GM12878 (cell line): Measurements from ENCODE around the gene HCFC2. TPM values are rescaled to one million over a fixed set of nuclear protein-coding genes. Genes with fewer than 3 reads are reported as not detected.
"Not testable (repeated sequence)": the region's sequence is repeated elsewhere in the genome, so short reads cannot be mapped to it uniquely, and the experiment has no call there.

ENCODE experiments used
- ATAC-seq: fragments of 200-7000 bp; cut with Tn5 transposase; 3 replicates; pipeline ENCODE4 v1.9.1; 2020; ENCODE audit warnings: mild to moderate bottlenecking, moderate library complexity
- BruUV-seq: library from RNA; stranded (reverse); fragments of 400-500 nt; replicated peaks from 2 replicates; lab custom pipeline; 2021; lab: Mats Ljungman, UMichigan
- CTCF ChIA-PET: fragments of 300-600 bp; sonication (Branson Sonifier 250); formaldehyde crosslinking; extraction: SDS; loops from one replicate; lab custom pipeline; 2021; ENCODE audit warnings: inconsistent platforms; lab: Yijun Ruan, JAX
- POLR2A ChIA-PET: fragments of 350-600 bp; formaldehyde crosslinking; extraction: SDS; loops from one replicate; lab custom pipeline; 2021; ENCODE audit warnings: inconsistent platforms; lab: Charles Lee
- RAD21 ChIA-PET: fragments of 300-600 bp; sonication (Branson Sonifier 250); formaldehyde crosslinking; loops from one replicate; lab custom pipeline; 2023; ENCODE audit warnings: antibody characterized with exemption; ENCODE audit not compliant: unreplicated experiment; lab: Charles Lee
- SMC1A ChIA-PET: fragments of 300-600 bp; sonication (Branson Sonifier 250); formaldehyde crosslinking; loops from one replicate; lab custom pipeline; 2023; ENCODE audit not compliant: unreplicated experiment, uncharacterized antibody; lab: Charles Lee
- DNase-seq: peaks from one replicate; pipeline ENCODE4 v3.0.0-alpha.2; 2011; ENCODE audit warnings: low read depth, low spot score
- FAIRE-seq: peaks from 3 replicates; lab custom pipeline; 2011; peaks lifted over from hg19 to GRCh38; lab: Jason Lieb, UNC
- H2AFZ ChIP-seq: 2 replicates; pipeline ENCODE4 v1.6.0; 2011; ENCODE audit warnings: low read depth, low read length, control low read depth; ENCODE audit not compliant: control insufficient read depth
- H3K27ac ChIP-seq: 2 replicates; pipeline ENCODE4 v1.5.1; 2011; ENCODE audit warnings: control low read depth; ENCODE audit not compliant: control insufficient read depth, insufficient read depth
- H3K27me3 ChIP-seq, 2 experiments: replicated peaks in 1 of 2; 2 replicates each; pipeline versions ENCODE4 v1.6.0 to v1.6.1; 2011; ENCODE audit warnings: low read length in 1 of 2; ENCODE audit not compliant: control insufficient read depth in 2 of 2, insufficient read depth in 2 of 2
- H3K36me3 ChIP-seq, 2 experiments: 2 replicates each; pipeline ENCODE4 v1.5.1; 2011; ENCODE audit warnings: low read length in 1 of 2; ENCODE audit not compliant: control insufficient read depth in 2 of 2, insufficient read depth in 2 of 2
- H3K4me1 ChIP-seq: 2 replicates; pipeline ENCODE4 v1.6.1; 2011; ENCODE audit warnings: mild to moderate bottlenecking, low read length, moderate library complexity, mixed read lengths; ENCODE audit not compliant: control insufficient read depth, insufficient read depth
- H3K4me2 ChIP-seq: 2 replicates; pipeline ENCODE4 v1.6.0; 2011; ENCODE audit warnings: control low read depth; ENCODE audit not compliant: control insufficient read depth, insufficient read depth
- H3K4me3 ChIP-seq: fragments of 200-600 bp; sonication (generic); 2 replicates; pipeline ENCODE4 v1.5.1; 2016
- H3K79me2 ChIP-seq: 2 replicates; pipeline ENCODE4 v1.6.0; 2011; ENCODE audit warnings: low read length; ENCODE audit not compliant: control insufficient read depth, insufficient read depth
- H3K9ac ChIP-seq: 2 replicates; pipeline ENCODE4 v1.8.0; 2011; ENCODE audit warnings: low read length, control low read depth, mixed read lengths; ENCODE audit not compliant: control insufficient read depth, insufficient read depth
- H3K9me3 ChIP-seq: replicated peaks from 3 replicates; pipeline ENCODE4 v1.5.1; 2011; ENCODE audit warnings: mild to moderate bottlenecking, low read length; ENCODE audit not compliant: control insufficient read depth, insufficient read depth
- H4K20me1 ChIP-seq: 2 replicates; pipeline ENCODE4 v1.6.0; 2011; ENCODE audit not compliant: control insufficient read depth, insufficient read depth
- ETV6 ChIP-seq, 2 experiments: fragments of 450-650 bp in 1 of 2; IDR thresholded peaks in 1 of 2; conservative IDR thresholded peaks in 1 of 2; 2 replicates each; pipeline ENCODE4 v1.6.1; 2014; ENCODE audit warnings: antibody characterized with exemption in 1 of 2, borderline replicate concordance in 1 of 2, low read depth in 1 of 2, mild to moderate bottlenecking in 1 of 2, moderate library complexity in 1 of 2
- HDAC6 ChIP-seq: fragments of 200-600 bp; sonication (generic); IDR thresholded peaks from one replicate; pipeline ENCODE4 v1.8.0; 2017; ENCODE audit warnings: antibody characterized with exemption; ENCODE audit not compliant: unreplicated experiment
- SREBF1 ChIP-seq: IDR thresholded peaks from 2 replicates; pipeline ENCODE4 v1.6.1; 2012; ENCODE audit warnings: mild to moderate bottlenecking, low read length
- WGBS: methylation state at CpG from one replicate; pipeline ENCODE4 v1.1.6; 2016; ENCODE audit warnings: low lambda C conversion rate; ENCODE audit not compliant: insufficient replicate concordance, insufficient coverage; ENCODE audit errors: missing lambda C conversion rate; 5-methylcytosine and 5-hydroxymethylcytosine counted together
- in situ Hi-C: fragments of 300-500 bp; cut with MboI; formaldehyde crosslinking; loops from 9 replicates; pipeline ENCODE4 v1.14.3; 2018; ENCODE audit warnings: mixed read lengths
- intact Hi-C: fragments of 100-400 bp; cut with micrococcal nuclease; formaldehyde crosslinking; loops from one replicate; pipeline ENCODE4 v1.14.2; 2022; ENCODE audit not compliant: unreplicated experiment
- polyA plus RNA-seq, 11 experiments: library from polyadenylated mRNA; depleted of rRNA in 4 of 11; unstranded in 6 of 11; stranded (reverse) in 5 of 11; fragments of >200 nt; fragmentation: Nextera tagmentation in 4 of 11; fragmentation: Illumina TruSeq in 1 of 11; extraction: Ambion mirVana in 4 of 11; extraction: Trizol in 1 of 11; gene quantifications; 1 replicate in 1 of 11; 2 replicates in 10 of 11; pipeline versions ENCODE4 v1.2.1 to v1.2.3, GENCODE V29; 2011 to 2016; ENCODE audit warnings: inconsistent platforms in 2 of 11, missing spikeins in 2 of 11, low read depth in 1 of 11
- total RNA-seq, 4 experiments: library from RNA; depleted of rRNA in 3 of 4; stranded (reverse); fragments of >200 nt in 3 of 4; fragmentation: Illumina TruSeq in 1 of 4; extraction: Trizol in 1 of 4; gene quantifications; 2 replicates each; pipeline versions ENCODE4 v1.2.1 to v1.2.3, GENCODE V29; 2013 to 2021

Gene HCFC2
- total and polyA plus RNA-seq, 10 of the 15 experiments (the other 5 are each of a cell fraction or from before 2014, with no cell fraction given): 1.8 to 14.2 (median 9.3) TPM

DNA sequence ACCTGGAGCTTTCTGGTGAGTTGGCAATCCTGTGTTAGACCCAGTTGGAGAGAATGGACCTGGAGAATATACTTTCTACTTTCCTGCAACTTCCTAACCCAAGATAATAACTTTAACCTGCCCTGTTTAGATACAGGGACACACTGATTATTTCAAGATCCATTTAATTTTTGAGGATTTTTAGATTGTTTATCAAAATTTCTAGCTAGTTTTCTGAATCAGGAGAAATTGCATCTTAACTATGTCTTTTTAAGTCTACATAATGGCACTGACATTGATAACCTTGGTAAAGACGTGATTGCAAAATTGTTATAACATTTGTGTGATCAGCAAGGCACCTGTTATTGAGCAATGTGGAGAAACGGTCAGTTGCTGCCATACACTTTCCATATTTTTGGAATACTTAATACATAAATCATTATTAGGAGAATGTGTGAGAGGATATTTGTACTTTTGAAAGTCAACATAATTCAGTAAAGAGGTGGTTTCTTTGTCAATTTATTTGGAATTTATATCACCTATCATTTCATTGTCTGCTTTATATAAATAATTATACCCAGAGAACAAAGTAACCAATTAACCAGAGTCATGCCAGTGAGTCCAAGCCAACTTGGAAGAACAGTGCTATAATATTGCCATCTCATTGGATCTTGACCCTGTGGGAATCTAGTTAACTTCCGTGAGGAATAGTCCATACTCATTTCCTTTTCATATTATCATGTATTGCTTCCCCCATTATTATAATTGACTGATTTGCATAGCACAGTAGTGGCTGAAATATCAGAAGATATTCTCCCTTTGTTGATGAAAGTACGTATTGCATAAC lies 45.3 kb downstream of the HCFC2 start (continued):
- TF ChIP-seq ETV6 (conservative IDR thresholded peaks at IDR 0.05 in 1 of 2, IDR thresholded peaks at IDR 0.05 in 1 of 2; ENCODE audit: borderline replicate concordance in 1 of 2, low read depth in 1 of 2) (no peak), SREBF1 (no peak), HDAC6 (no peak)

DNA sequence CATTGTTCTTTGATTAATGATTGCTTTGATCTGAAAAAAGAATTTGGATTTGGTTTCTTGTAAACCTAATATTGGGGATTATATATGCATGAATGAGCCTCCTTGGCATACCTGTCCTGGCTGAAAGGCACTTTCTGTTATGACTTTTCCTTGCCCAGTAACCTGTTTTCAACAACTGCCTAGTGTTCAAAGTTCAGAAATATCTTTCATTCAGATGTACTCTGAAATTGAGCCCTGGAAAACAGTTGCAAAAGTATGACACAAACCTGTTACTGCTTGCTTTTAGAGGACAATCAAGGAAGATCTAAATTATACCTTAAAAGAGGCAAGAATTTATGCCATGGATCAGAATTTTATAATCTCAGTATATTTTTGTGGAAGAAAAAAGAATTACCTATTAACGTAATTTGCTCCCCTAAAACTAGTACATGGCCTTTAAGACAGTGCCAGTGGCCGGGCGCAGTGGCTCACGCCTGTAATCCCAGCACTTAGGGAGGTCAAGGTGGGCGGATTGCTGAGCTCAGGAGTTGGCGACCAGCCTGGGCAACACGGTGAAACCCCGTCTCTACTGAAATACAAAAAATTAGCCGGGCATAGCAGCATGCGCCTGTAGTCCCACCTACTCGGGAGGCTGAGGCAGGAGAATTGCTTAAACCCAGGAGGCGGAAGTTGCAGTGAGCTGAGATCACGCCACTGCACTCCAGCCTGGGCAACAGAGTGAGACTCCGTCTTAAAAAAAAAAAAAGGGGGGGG lies 50.7 kb downstream of the HCFC2 start:
- H3K27me3 ChIP-seq, RAD21 ChIA-PET, H3K36me3 ChIP-seq, H3K9me3 ChIP-seq, H4K20me1 ChIP-seq, H3K9ac ChIP-seq, H3K4me2 ChIP-seq, H3K4me1 ChIP-seq, H3K27ac ChIP-seq, SMC1A ChIA-PET, BruUV-seq, POLR2A ChIA-PET, in situ Hi-C loops, ATAC-seq, H3K4me3 ChIP-seq, intact Hi-C loops, CTCF ChIA-PET, DNase-seq, H3K79me2 ChIP-seq, H2AFZ ChIP-seq: not testable (repeated sequence)
- FAIRE-seq: peak; percentile 27
- WGBS: 96% methylated on average over 13 of the region's 14 CpGs
